GM19438 (cell line): ENCODE results near the gene MT1M.

Source experiments
- ATAC-seq: cut with Tn5 transposase; IDR thresholded peaks from one replicate; pipeline ENCODE4 v1.9.1; 2021; ENCODE audit warnings: low read depth; ENCODE audit not compliant: unreplicated experiment

MT1M gene

DNA sequence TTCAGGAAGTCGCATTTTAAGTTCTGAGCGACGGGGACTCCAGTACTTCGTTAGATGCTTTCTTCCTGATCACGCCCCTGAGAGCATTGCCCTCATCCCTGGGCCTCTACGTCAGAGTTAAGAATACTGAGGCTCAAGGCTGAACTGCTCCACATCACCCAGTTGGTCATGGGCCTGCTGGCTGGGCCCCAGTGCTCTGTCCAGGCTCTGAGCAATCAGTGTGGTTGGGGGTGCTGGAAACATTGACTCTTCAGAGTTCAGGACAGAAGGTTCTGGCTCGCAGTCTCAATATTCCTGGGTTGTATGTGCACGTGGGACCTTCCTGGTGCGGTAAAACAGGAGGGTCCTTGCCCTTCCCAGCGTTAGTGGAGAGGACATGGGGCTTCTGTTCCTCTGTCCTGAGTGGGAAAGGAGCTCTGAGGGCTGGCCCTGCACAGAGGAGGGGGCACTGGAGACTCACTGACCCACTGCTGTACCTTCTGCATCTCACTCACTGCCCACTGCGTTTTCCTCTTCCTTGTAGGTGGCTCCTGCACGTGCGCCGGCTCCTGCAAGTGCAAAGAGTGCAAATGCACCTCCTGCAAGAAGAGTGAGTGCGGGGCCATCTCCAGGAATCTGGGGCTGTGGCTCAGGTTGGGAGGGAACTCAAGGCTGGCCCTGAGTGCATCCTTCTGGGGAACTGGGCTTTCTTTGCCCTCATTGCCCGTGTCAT is 6.4 kb upstream of the MT1M start:
- ATAC-seq: no peak

DNA sequence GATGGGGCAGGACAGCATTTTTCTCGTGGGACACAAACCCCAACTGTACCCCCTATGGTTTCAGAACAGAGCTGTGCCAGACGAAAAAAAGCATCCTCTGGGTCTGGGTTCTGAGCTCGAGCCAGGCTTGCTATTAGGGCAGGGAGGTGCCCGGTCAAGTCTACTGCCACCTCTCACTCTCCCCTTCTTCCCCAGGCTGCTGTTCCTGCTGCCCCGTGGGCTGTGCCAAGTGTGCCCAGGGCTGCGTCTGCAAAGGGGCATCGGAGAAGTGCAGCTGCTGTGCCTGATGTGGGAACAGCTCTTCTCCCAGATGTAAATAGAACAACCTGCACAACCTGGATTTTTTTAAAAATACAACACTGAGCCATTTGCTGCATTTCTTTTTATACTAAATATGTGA is 5.8 kb upstream of the MT1M start:
- no peak for ATAC-seq

GRCh38 chr16:56628486-56629350 is 3.7 kb upstream of the MT1M start:
- ATAC-seq: no peak

GRCh38 chr16:56629531-56629930 is 2.9 kb upstream of the MT1M start:
- ATAC-seq: no peak

- peak; percentile 77 for ATAC-seq
These were observed 2.3 kb upstream of the MT1M start for GRCh38 chr16:56630134-56630533.

DNA sequence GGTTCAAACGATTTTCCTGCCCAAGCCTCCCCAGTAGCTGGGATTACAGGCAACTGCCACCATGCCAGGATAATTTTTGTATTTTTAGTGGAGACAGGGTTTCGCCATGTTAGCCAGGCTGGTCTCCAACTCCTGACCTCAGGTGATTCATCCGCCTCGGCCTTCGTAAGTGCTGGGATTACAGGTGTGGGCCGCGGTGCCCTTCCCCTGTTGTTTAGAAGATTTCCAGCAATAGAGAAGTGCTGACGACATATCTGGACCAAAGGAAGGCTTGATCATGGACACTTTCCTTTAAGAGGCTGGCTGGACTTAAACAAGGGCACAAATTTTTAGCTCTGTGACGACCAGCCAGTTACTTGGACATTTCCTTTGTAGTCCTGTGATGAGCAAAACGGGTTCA is 1.3 kb upstream of the MT1M start:
- no peak for ATAC-seq

- ATAC-seq: no peak
These were observed 665 bp upstream of the MT1M start for GRCh38 chr16:56631832-56632155.

GRCh38 chr16:56632848-56633365 is 448 bp downstream of the MT1M start:
- no peak for ATAC-seq

GRCh38 chr16:56633535-56633934 is 1.1 kb downstream of the MT1M start:
- ATAC-seq: no peak

DNA sequence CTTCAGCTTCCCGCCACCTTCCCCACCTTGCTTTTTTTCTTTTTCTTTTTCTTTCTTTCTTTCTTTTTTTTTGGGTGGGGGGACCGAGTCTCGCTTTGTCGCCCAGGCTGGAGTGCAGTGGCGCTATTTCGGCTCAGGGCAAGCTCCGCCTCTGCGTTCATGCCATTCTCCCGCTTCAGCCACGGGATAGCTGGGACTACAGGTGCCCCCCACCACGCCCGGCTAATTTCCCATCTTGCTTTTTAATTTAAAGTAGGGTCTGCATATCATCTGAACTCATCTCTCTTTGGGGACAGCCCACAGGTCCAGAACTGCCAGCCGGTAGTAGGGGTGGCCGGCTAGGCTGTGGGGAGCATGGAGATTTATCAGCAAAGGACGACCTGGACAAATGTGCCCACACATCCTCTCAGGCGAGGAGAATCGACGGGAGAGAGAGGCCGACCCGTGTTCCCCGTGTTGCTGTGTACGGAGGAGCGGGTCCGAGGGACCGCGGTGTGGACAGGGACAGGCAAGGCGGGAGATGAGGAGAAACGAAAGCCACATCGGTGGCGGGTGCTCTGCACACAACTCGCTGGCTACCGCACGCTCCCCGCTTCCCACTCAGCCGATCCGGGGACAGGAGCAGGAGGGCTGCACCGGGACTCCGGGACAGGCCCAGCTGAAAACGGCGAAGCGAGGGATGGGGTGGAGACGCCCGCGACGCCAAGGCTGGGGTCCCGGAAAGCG is 2.4 kb downstream of the MT1M start:
- ATAC-seq: no peak

DNA sequence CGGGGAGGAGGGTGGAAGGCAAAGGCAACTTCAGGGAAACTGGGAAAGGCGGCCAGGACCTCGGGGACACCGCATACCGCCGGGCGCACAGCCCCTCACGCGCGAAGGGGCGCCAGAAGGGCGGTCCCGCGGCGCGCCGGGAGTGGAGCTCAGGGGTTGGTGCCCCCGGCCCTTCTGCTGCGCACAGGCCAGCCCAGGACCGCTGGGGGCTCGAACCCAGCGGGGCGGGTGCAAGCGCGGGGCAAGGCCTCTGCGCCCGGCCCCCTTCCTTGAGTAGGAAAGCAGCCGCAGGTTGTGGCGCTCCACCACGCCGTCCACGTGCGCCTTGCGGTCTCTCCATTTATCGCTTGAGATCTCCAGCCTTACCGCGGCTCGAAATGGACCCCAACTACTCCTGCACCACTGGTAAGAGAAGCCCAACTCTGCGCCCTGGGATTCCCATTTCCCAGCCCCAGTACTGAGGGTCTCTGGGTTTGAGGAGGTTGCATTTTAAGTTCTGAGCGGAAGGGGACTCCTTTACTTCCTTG is 3.0 kb downstream of the MT1M start:
- no peak for ATAC-seq

DNA sequence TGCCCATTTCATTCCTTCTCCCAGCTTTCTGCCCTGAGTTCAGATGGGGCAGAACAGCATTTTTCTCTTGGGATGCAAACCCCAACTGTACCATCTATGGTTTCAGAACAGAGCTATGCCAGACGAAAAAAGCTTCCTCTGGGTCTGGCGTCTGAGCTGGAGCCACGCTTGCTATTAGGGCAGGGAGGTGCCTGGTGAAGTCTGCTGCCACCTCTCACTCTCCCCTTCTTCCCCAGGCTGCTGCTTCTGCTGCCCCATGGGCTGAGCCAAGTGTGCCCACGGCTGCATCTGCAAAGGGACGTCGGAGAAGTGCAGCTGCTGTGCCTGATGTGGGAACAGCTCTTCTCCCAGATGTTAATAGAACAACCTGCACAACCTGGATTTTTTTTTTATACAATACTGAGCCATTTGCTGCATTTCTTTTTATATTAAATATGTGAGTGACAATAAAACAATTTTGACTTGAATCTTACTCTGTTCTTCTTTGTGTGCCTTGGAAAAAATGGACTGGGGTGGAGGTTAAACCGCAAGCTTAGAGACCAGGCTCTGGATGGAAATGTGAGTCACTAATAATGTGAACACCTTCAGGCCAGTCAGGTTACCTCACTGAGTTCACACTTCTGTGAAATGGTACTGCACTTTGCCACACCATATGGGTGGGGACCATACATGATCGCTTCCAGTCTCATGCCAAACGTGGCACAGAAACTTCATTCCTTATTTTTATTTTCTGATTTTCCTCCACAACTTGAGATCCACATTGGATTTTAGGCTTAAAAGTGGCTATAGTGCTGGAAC is 4.4 kb downstream of the MT1M start:
- ATAC-seq: no peak

DNA sequence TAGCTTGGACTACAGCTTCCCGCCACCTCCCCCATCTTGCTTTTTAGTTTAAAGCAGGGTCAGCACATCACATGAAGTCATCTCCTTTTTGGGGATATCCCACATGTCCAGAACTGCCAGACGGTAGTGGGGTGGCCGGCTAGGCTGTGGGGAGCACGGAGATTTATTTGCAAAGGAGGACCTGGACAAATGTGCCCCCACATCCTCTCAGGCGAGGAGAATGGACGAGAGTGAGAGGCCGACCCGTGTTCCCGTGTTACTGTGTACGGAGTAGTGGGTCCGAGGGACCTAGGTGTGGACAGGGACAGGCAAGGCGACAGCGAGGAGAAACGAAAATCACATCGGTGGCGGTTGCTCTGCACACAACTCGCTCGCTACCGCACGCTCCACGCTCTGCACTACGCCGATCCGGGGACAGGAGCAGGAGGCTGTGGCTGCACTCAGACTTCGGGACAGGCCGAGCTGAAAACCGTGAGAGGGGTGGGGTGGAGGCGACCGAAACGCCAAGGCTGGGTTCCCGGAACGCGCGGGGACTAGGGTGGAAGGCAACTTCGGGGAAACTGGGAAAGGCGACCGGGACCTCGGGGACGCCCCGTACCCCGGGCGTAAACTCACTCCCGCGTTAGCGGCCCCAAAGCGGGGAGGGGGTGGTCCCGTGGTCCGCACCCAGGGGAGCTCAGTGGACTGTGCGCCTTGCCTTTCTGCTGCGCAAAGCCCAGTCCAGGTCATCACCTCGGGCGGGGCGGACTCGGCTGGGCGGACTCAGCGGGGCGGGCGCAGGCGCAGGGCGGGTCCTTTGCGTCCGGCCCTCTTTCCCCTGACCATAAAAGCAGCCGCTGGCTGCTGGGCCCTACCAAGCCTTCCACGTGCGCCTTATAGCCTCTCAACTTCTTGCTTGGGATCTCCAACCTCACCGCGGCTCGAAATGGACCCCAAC is 5.6 kb downstream of the MT1M start, which contains the start of gene MT1A:
MT1A (plus strand) TSS at position 853 of the 937 bp plus-strand sequence; CDS start at position 926, 73 bp downstream.
- no peak for ATAC-seq

- no peak for ATAC-seq
These were observed 6.6 kb downstream of the MT1M start for GRCh38 chr16:56639045-56639444.

- ATAC-seq: no peak
These were observed 7.6 kb downstream of the MT1M start for GRCh38 chr16:56640076-56640475.

- ATAC-seq: no peak
These were observed 8.7 kb downstream of the MT1M start for GRCh38 chr16:56641166-56641565.

DNA sequence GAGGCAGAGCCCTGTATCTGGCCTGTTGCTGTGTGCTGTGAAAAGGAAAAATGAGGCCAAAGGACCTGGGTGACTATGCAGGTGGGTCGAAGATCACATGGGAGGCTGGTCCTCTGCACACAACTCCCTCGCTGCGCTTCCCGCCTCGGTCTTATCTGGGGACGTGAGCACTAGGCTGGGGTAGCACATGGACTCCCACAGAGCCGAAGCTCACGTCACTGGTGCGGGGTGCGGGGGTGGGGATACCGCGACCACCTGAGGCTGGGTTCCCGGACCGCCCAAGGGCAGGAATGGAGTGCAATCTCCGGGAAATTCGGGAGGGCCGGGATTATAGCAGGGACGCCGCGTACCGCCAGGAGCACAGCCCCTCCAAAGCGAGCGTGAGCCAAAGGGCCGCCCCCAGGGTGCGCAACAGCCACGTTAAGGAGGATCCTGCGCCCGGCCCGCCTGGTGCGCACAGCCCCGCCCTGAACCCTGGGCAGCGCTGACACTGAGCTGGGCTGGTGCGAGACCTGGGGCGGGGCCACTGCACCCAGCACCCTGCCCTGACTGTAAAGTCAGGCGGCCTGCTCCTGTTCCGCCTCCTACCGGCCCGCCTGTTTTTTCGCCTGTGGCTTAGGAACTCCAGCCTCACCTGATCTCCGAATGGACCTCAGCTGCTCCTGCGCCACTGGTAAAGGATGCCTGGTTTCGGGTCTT is 10.8 kb downstream of the MT1M start:
- peak; percentile 68 for ATAC-seq

DNA sequence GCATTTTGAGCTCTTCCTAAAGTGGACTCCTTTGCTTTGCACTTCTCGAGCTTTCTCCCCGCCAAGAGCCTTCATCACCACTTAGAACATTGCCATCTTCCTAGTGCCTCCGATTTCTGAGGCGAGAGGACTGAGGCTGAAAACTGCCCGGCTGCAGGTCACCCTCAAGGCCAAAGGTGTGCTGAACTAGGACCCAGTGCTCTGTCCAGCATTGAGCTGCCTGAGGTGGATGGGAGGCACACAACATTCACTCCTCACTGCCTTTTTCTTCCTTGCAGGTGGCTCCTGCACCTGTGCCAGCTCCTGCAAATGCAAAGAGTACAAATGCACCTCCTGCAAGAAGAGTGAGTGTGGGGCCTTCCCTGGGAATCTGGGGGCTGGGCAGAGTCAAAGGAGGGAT is 11.4 kb downstream of the MT1M start:
- no peak for ATAC-seq
